Measurements from ENCODE around the gene SPRING1. TPM values are rescaled to one million over a fixed set of nuclear protein-coding genes. Genes with fewer than 3 reads are reported as not detected.

Gene SPRING1
- total RNA-seq, 1 donor from 2014 or later: 40.8 TPM

GRCh38 chr12:116726694-116727093, 11.2 kb downstream of the SPRING1 start:
- Mint-ChIP-seq H3K9me3 (ENCODE audit: unreplicated experiment) (no peaks in the 10 kb centered on the region), H3K4me1 (ENCODE audit: low read depth, unreplicated experiment) (no peaks in the 10 kb centered on the region), H3K36me3 (ENCODE audit: unreplicated experiment) (no peaks in the 10 kb centered on the region), H3K27me3 (ENCODE audit: unreplicated experiment) (no peaks in the 10 kb centered on the region), H3K4me3 (ENCODE audit: unreplicated experiment) (no peak overlapping the region), H3K27ac (ENCODE audit: unreplicated experiment) (no peak overlapping the region)
- DNase-seq: no peak
- TF ChIP-seq CTCF (IDR thresholded peaks at IDR 0.05; ENCODE audit: partially characterized antibody, unreplicated experiment): no peak

GRCh38 chr12:116722245-116722644, 15.6 kb downstream of the SPRING1 start:
- no peak for TF ChIP-seq CTCF (IDR thresholded peaks at IDR 0.05; ENCODE audit: partially characterized antibody, unreplicated experiment)
- H3K36me3 Mint-ChIP-seq (ENCODE audit: unreplicated experiment): no peaks in the 10 kb centered on the region
- H3K27me3 Mint-ChIP-seq (ENCODE audit: unreplicated experiment): no peaks in the 10 kb centered on the region
- no peaks in the 10 kb centered on the region for H3K9me3 Mint-ChIP-seq (ENCODE audit: unreplicated experiment)
- no peak overlapping the region for H3K27ac Mint-ChIP-seq (ENCODE audit: unreplicated experiment)
- H3K4me1 Mint-ChIP-seq (ENCODE audit: low read depth, unreplicated experiment): no peaks in the 10 kb centered on the region
- H3K4me3 Mint-ChIP-seq (ENCODE audit: unreplicated experiment): no peak overlapping the region
- DNase-seq: no peak

GRCh38 chr12:116719731-116720528, 17.9 kb downstream of the SPRING1 start:
- Mint-ChIP-seq H3K9me3 (ENCODE audit: unreplicated experiment) (no peaks in the 10 kb centered on the region), H3K4me1 (ENCODE audit: low read depth, unreplicated experiment) (no peaks in the 10 kb centered on the region), H3K27me3 (ENCODE audit: unreplicated experiment) (no peaks in the 10 kb centered on the region), H3K36me3 (ENCODE audit: unreplicated experiment) (no peaks in the 10 kb centered on the region), H3K27ac (ENCODE audit: unreplicated experiment) (no peak overlapping the region), H3K4me3 (ENCODE audit: unreplicated experiment) (no peak overlapping the region)
- DNase-seq: no peak
- no peak for TF ChIP-seq CTCF (IDR thresholded peaks at IDR 0.05; ENCODE audit: partially characterized antibody, unreplicated experiment)

- no peak overlapping the region for H3K27ac Mint-ChIP-seq (ENCODE audit: unreplicated experiment)
- peaks cover 2% of the 10 kb centered on the region for H3K4me1 Mint-ChIP-seq (ENCODE audit: low read depth, unreplicated experiment)
- no peaks in the 10 kb centered on the region for H3K36me3 Mint-ChIP-seq (ENCODE audit: unreplicated experiment)
- no peak for TF ChIP-seq CTCF (IDR thresholded peaks at IDR 0.05; ENCODE audit: partially characterized antibody, unreplicated experiment)
- H3K9me3 Mint-ChIP-seq (ENCODE audit: unreplicated experiment): no peaks in the 10 kb centered on the region
- DNase-seq: no peak
- no peaks in the 10 kb centered on the region for H3K27me3 Mint-ChIP-seq (ENCODE audit: unreplicated experiment)
- H3K4me3 Mint-ChIP-seq (ENCODE audit: unreplicated experiment): no peak overlapping the region
Observed at GRCh38 chr12:116718655-116719454, 19.0 kb downstream of the SPRING1 start.

Measured in glutamatergic neuron (in vitro differentiated cells).